Breast epithelium (tissue), 4 donors: ENCODE data around the gene DHRS12. TPM values are rescaled to one million over a fixed set of nuclear protein-coding genes. Genes with fewer than 3 reads are reported as not detected.

ENCODE experiments used
- DNase-seq, 2 donors: peaks; one replicate each; pipeline ENCODE4 v3.0.0-alpha.2; 2019; ENCODE audit warnings: low spot score in 2 of 2
- H3K27ac ChIP-seq, 2 donors: fragments of 200-600 bp; sonication (generic) in 1 of 2; one replicate each; pipeline ENCODE4 v1.5.1; 2016 to 2019; ENCODE audit warnings: mild to moderate bottlenecking in 1 of 2
- H3K27me3 ChIP-seq, 2 donors: fragments of 200-600 bp; sonication (generic) in 1 of 2; one replicate each; pipeline versions ENCODE4 v1.5.1 to v1.6.0; 2017 to 2019; ENCODE audit warnings: control low read depth in 1 of 2, mild to moderate bottlenecking in 1 of 2
- H3K36me3 ChIP-seq: fragments of 200-600 bp; one replicate; pipeline ENCODE4 v1.5.1; 2019
- H3K4me1 ChIP-seq, 2 donors: fragments of 200-600 bp; sonication (generic); one replicate each; pipeline ENCODE4 v1.5.1; 2016 to 2019; ENCODE audit warnings: control low read depth in 1 of 2
- H3K4me3 ChIP-seq, 3 donors: fragments of 200-600 bp; sonication (generic); 1 replicate in 2 of 3; 2 replicates in 1 of 3; pipeline ENCODE4 v1.5.1; 2016 to 2019; ENCODE audit warnings: mild to moderate bottlenecking in 3 of 3, moderate library complexity in 2 of 3
- H3K9me3 ChIP-seq, 2 donors: fragments of 200-600 bp; sonication (generic) in 1 of 2; one replicate each; pipeline ENCODE4 v1.5.1; 2016 to 2019; ENCODE audit warnings: control low read depth in 1 of 2
- POLR2A ChIP-seq: fragments of 450-650 bp; IDR thresholded peaks from one replicate; pipeline ENCODE4 v1.6.1; 2016; ENCODE audit warnings: antibody characterized with exemption, mild to moderate bottlenecking, moderate library complexity
- POLR2AphosphoS5 ChIP-seq, 3 donors: sonication (generic); formaldehyde crosslinking; IDR thresholded peaks; one replicate each; pipeline ENCODE4 v1.6.1; 2017; ENCODE audit warnings: antibody characterized with exemption in 3 of 3
- intact Hi-C: fragments of 100-400 bp; cut with DNase I; formaldehyde crosslinking; loops from one replicate; pipeline ENCODE4 v1.15.1; 2023; ENCODE audit warnings: low total_unique reads
- total RNA-seq, 3 donors: library from RNA; depleted of rRNA; stranded (reverse); fragments of >200 nt; gene quantifications; one replicate each; pipeline ENCODE4 v1.1.0, GENCODE V29; 2016
- TF ChIP-seq, protein P1 (sequence below), 3 donors: fragments of 450-650 bp; IDR thresholded peaks; one replicate each; pipeline ENCODE4 v1.5.1; 2016 to 2017; ENCODE audit warnings: antibody characterized with exemption in 3 of 3, mild to moderate bottlenecking in 3 of 3, moderate library complexity in 3 of 3

DHRS12 gene
- total RNA-seq, 3 donors from 2014 or later = 16.2 to 35.7 (median 16.4) TPM

DNA sequence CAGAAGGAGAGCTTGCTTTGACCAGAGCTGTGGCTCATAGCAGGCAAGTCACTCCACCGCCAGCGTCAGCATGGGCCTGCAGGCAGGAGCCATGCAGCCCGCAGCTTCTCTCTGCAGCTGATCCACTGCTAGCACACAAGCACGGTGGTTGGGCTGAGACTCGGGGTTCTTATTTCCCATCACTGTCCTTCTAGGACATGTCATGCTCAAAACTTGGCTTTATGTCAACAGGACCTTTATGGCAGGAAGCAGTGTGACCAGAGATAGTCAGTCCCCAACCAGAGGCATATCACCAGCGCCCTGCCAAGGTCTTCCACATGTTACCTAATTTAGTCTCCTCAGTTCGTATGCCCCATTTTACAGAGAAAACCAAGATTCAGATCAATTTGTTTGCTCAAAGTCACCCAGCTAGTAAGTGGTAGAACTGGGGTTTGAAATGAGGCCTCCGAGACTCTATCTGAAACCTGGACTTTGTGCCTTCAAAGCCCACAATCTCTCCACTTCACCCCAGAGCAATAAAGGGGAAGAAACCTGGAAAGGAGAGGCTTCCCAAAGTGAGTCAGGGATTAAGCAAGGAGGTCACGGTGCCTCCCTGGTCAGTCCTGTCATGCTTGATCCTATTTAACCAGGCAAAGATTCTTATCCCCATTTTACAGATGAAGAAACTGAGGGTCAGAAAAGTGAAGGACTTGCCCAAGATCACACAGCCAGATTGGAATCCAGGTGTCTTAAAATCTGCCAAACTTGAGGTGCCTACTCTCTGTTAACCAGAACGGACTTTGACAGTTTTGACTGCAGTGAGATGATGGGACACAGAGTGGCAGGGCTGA lies 36.0 kb upstream of the DHRS12 start:
- no peak for DNase-seq
- Histone ChIP-seq H3K4me3 (no peak overlapping the region), H3K4me1 (no peaks in the 10 kb centered on the region), H3K27me3 (no peaks in the 10 kb centered on the region), H3K9me3 (no peaks in the 10 kb centered on the region), H3K36me3 (no peaks in the 10 kb centered on the region), H3K27ac (no peak overlapping the region)
- intact Hi-C loops = no loop called here
- TF ChIP-seq POLR2AphosphoS5 (IDR thresholded peaks at IDR 0.05) = no peak

DNA sequence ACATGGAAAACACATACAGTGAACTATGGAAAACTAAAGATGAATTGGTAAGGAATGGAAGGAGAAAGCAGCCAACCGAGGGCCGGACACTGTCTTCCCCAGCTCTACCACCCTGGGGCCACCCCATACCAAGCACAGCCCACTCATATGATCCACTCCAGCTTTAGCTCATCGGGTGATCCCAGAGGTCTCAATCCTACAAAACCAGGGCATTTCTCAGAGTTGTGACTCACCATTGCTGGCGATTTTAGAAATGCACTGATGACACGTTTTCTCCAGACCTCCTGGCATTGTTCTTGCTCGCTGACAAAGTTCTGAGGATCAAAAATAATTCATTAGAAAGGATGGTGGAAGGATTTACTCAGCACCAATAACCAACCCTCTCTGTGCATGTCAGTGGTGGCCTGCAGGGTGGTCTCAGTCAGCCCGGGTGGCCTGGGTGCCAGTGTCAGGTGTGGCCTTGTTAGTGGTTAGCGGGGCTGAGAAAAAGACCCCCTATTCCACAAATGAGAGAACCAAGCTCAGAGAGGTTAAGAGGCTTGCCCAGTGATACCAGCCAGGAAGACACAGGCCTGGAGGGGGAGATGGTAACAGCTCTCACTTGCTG lies 34.4 kb upstream of the DHRS12 start:
- TF ChIP-seq POLR2A = no peak
- TF ChIP-seq POLR2AphosphoS5 (IDR thresholded peaks at IDR 0.05) = no peak
- TF ChIP-seq, protein P1, sequence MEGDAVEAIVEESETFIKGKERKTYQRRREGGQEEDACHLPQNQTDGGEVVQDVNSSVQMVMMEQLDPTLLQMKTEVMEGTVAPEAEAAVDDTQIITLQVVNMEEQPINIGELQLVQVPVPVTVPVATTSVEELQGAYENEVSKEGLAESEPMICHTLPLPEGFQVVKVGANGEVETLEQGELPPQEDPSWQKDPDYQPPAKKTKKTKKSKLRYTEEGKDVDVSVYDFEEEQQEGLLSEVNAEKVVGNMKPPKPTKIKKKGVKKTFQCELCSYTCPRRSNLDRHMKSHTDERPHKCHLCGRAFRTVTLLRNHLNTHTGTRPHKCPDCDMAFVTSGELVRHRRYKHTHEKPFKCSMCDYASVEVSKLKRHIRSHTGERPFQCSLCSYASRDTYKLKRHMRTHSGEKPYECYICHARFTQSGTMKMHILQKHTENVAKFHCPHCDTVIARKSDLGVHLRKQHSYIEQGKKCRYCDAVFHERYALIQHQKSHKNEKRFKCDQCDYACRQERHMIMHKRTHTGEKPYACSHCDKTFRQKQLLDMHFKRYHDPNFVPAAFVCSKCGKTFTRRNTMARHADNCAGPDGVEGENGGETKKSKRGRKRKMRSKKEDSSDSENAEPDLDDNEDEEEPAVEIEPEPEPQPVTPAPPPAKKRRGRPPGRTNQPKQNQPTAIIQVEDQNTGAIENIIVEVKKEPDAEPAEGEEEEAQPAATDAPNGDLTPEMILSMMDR (IDR thresholded peaks at IDR 0.05) = no peak
- DNase-seq = no peak
- H3K27ac ChIP-seq = no peak overlapping the region
- no peaks in the 10 kb centered on the region for H3K27me3 ChIP-seq
- H3K4me3 ChIP-seq = no peak overlapping the region
- H3K36me3 ChIP-seq = no peaks in the 10 kb centered on the region
- H3K9me3 ChIP-seq = no peaks in the 10 kb centered on the region
- intact Hi-C loops = no loop called here
- H3K4me1 ChIP-seq = no peaks in the 10 kb centered on the region

DNA sequence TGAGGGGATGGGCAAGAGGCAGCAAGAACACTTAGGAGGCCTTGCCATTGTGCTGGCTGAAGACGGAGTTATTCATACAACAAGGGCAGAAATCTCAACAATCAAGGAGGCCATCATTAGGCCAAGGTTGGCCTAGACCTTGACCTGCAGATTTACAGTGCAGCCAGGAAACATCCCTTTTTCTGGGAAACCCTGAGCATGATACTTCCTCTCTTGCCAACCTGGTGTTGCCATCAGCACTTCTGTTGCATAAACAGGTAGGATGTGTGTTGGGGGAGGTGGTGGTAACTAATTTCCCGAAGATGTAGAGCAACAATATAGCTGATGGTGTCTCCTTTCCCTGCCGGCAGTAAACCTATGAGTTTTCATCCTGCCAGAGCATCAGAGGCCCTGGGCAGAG lies 33.1 kb upstream of the DHRS12 start:
- Histone ChIP-seq H3K27ac (no peak overlapping the region), H3K36me3 (no peaks in the 10 kb centered on the region), H3K27me3 (no peaks in the 10 kb centered on the region), H3K4me3 (no peak overlapping the region), H3K9me3 (no peaks in the 10 kb centered on the region), H3K4me1 (no peaks in the 10 kb centered on the region)
- intact Hi-C loops = no loop called here
- TF ChIP-seq POLR2AphosphoS5 (IDR thresholded peaks at IDR 0.05) (no peak), POLR2A (no peak)
- TF ChIP-seq, protein P1 (IDR thresholded peaks at IDR 0.05) = no peak
- DNase-seq = no peak

DNA sequence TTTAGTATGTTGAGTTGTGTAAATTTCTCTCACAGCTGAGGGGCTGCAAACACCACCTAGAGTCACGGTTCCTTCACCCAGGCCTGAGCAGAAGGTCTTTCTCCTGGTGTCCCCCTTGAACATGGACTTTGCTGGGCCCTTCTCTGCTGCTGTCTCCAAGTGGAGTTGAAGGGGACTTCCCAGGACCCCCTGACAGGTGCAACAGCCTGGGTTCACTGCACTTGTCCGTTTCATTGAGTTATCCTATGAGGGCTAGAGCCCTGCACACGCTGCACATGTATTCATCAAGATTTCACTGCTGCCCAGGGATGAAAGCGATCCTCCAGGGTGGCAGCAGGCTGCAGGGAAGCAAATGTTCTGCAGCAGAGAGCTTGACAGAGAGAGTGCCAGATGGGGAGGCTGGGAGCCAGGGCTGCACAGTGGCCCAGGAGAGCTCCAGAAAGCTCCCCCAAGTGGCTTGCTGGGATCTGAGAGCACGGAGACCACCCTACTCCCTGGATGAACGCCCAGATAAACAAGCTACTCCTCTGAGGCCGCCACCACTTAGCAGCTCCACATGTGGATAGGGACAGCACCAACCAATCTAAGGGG lies 30.7 kb upstream of the DHRS12 start:
- Histone ChIP-seq H3K4me1 (no peaks in the 10 kb centered on the region), H3K27me3 (no peaks in the 10 kb centered on the region), H3K36me3 (no peaks in the 10 kb centered on the region), H3K9me3 (no peaks in the 10 kb centered on the region), H3K4me3 (no peak overlapping the region), H3K27ac (no peak overlapping the region)
- DNase-seq = no peak
- TF ChIP-seq POLR2A (no peak), POLR2AphosphoS5 (IDR thresholded peaks at IDR 0.05) (no peak)
- TF ChIP-seq, protein P1 (IDR thresholded peaks at IDR 0.05) = no peak
- intact Hi-C loops = no loop called here

DNA sequence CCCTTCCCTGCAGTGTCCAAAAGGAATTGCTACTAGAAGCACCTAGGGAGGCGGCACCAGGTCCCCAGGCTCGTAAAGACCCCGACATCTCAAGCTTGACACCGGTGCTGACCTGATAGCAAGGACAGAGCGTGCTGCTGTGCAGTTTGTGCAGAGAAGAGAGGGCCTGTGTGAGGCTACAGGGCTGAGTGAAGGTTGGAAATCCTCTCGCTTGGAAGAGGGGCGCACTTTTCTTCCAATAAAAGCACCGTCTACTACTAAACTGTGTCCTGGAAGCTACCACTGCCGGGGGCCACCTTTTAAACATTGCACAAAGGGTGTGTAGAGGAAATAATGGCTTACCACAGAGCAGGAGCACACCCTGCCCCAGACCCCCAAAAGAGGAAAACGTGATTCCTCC lies 30.0 kb upstream of the DHRS12 start:
- DNase-seq = no peak
- Histone ChIP-seq H3K27ac (no peak overlapping the region), H3K4me3 (no peak overlapping the region), H3K27me3 (no peaks in the 10 kb centered on the region), H3K36me3 (no peaks in the 10 kb centered on the region), H3K9me3 (no peaks in the 10 kb centered on the region), H3K4me1 (no peaks in the 10 kb centered on the region)
- TF ChIP-seq, protein P1 (IDR thresholded peaks at IDR 0.05) = no peak
- TF ChIP-seq POLR2A = no peak
- no peak for TF ChIP-seq POLR2AphosphoS5 (IDR thresholded peaks at IDR 0.05)
- intact Hi-C loops = no loop called here
